ENCODE results near the gene LHFPL3. TPM values are rescaled to one million over a fixed set of nuclear protein-coding genes. Genes with fewer than 3 reads are reported as not detected.

Gene LHFPL3
- total RNA-seq, 1 experiment from 2014 or later, result not detected

GRCh38 chr7:104943502-104944343 lies 615.3 kb downstream of the LHFPL3 start:
- TF ChIP-seq CTCF (conservative IDR thresholded peaks at IDR 0.05), result no peak
- Histone ChIP-seq H3K27me3 (ENCODE audit: insufficient read depth, low read length) (no peaks in the 10 kb centered on the region), H3K18ac (ENCODE audit: insufficient read length, low read depth, low read length) (no peak overlapping the region), H3K9me3 (ENCODE audit: control insufficient read depth, low read depth, low read length) (no peaks in the 10 kb centered on the region), H3K9ac (ENCODE audit: extremely low read depth, insufficient read length, low read length) (no peak overlapping the region), H2BK12ac (ENCODE audit: insufficient read length, low read depth, low read length) (no peak overlapping the region), H2BK120ac (ENCODE audit: low read depth, low read length, poor library complexity, severe bottlenecking) (no peak overlapping the region), H3K23me2 (ENCODE audit: insufficient read length, low read depth, low read length, poor library complexity, severe bottlenecking) (no peaks in the 10 kb centered on the region), H2AFZ (ENCODE audit: low read length) (no peak overlapping the region), H2BK15ac (ENCODE audit: low read depth, low read length) (no peak overlapping the region), H3K4me1 (ENCODE audit: insufficient read depth, low read length) (no peaks in the 10 kb centered on the region), H3K56ac (ENCODE audit: insufficient read length, low read depth, low read length) (no peak overlapping the region), H4K8ac (replicated peaks; ENCODE audit: insufficient read length, low read depth, low read length) (no peak overlapping the region), H3K4me2 (ENCODE audit: insufficient read depth, insufficient read length, low read length) (no peak overlapping the region), H3K4ac (ENCODE audit: low read depth, low read length) (no peak overlapping the region), H2BK20ac (ENCODE audit: low read depth, low read length, poor library complexity, severe bottlenecking) (no peak overlapping the region), H4K5ac (ENCODE audit: insufficient read length, low read depth, low read length) (no peak overlapping the region), H3K79me2 (ENCODE audit: insufficient read depth, low read length) (no peaks in the 10 kb centered on the region), H4K20me1 (ENCODE audit: control insufficient read depth, insufficient read depth, insufficient read length) (no peaks in the 10 kb centered on the region), H3K79me1 (ENCODE audit: insufficient read depth, low read depth, low read length, poor library complexity, severe bottlenecking) (no peaks in the 10 kb centered on the region), H3K14ac (ENCODE audit: insufficient read depth, low read length) (no peak overlapping the region), H4K91ac (ENCODE audit: insufficient read length, low read depth, low read length) (no peak overlapping the region), H3K23ac (ENCODE audit: insufficient read length, low read depth, low read length) (no peak overlapping the region), H3T11ph (ENCODE audit: low read length) (no peak overlapping the region), H2BK5ac (ENCODE audit: insufficient read length, low read length) (no peak overlapping the region), H3K27ac (ENCODE audit: insufficient read length, low read depth, low read length) (no peak overlapping the region), H2AK5ac (ENCODE audit: insufficient read length, low read length) (no peak overlapping the region)
- Mint-ChIP-seq H3K36me3 (ENCODE audit: insufficient read depth in 1 of 3, low read depth in 3 of 3) (no peaks in the 10 kb centered on the region), H3K4me1 (peaks cover 13 to 18% of the 10 kb centered on the region in 2 experiments), H3K4me3 (no peak overlapping the region), H3K27me3 (ENCODE audit: low read depth) (peaks cover 3% of the 10 kb centered on the region; the same call in 1 of the 2 replicates), H3K9me3 (no peaks in the 10 kb centered on the region; a peak in 1 of 5 replicates), H3K27ac (peak overlapping the region; percentile 45 to 61 (median 48); a peak in 4 of 7 replicates)
- no CpG with 5 or more reads among the region's 12 CpGs for WGBS (ENCODE audit: extremely low coverage, insufficient read length, low lambda C conversion rate)
- no peak for DNase-seq
